GM18519 (cell line): ENCODE data around the gene CLTC.

ENCODE experiments used
- ATAC-seq: cut with Tn5 transposase; IDR thresholded peaks from one replicate; pipeline ENCODE4 v1.9.1; 2021; ENCODE audit warnings: mild to moderate bottlenecking, moderate library complexity; ENCODE audit not compliant: unreplicated experiment, low FRiP score

Gene CLTC

GRCh38 chr17:59676716-59677115 lies 57.0 kb downstream of the CLTC start:
- ATAC-seq = no peak

GRCh38 chr17:59678918-59679317 lies 59.2 kb downstream of the CLTC start:
- no peak for ATAC-seq

- no peak for ATAC-seq
Observed at GRCh38 chr17:59680314-59680713, 60.6 kb downstream of the CLTC start.

GRCh38 chr17:59683283-59683682 lies 63.6 kb downstream of the CLTC start:
- no peak for ATAC-seq

GRCh38 chr17:59684967-59685366 lies 65.3 kb downstream of the CLTC start:
- ATAC-seq = no peak

- no peak for ATAC-seq
Observed at GRCh38 chr17:59688008-59688407, 68.3 kb downstream of the CLTC start.

- ATAC-seq = no peak
Observed at GRCh38 chr17:59688496-59688895, 68.8 kb downstream of the CLTC start.

GRCh38 chr17:59693582-59693981 lies 73.9 kb downstream of the CLTC start:
- no peak for ATAC-seq

- ATAC-seq = no peak
Observed at GRCh38 chr17:59694344-59694743, 74.6 kb downstream of the CLTC start.

GRCh38 chr17:59695945-59696681 lies 76.4 kb downstream of the CLTC start:
- ATAC-seq = no peak

- no peak for ATAC-seq
Observed at GRCh38 chr17:59696682-59697277, 77.1 kb downstream of the CLTC start.

- no peak for ATAC-seq
Observed at GRCh38 chr17:59698143-59698542, 78.4 kb downstream of the CLTC start.

GRCh38 chr17:59699218-59699617 lies 79.5 kb downstream of the CLTC start:
- ATAC-seq = no peak

GRCh38 chr17:59699786-59700185 lies 80.1 kb downstream of the CLTC start:
- ATAC-seq = no peak

GRCh38 chr17:59702304-59702703 lies 82.6 kb downstream of the CLTC start:
- ATAC-seq = no peak

GRCh38 chr17:59707149-59707970 lies 87.7 kb downstream of the CLTC start, which contains the start of the genes PTRH2 and VMP1:
Gene PTRH2, minus strand, starts transcription at chr17:59707430. Its CDS starts 9,452 bp downstream, at chr17:59697978.
Gene VMP1, plus strand, starts transcription at chr17:59707654. Its CDS starts 23,793 bp downstream, at chr17:59731447.
- ATAC-seq = peak; percentile 84

- no peak for ATAC-seq
Observed at GRCh38 chr17:59707971-59708430, 88.3 kb downstream of the CLTC start.

- ATAC-seq = no peak
Observed at GRCh38 chr17:59711936-59712335, 92.2 kb downstream of the CLTC start.

GRCh38 chr17:59712862-59713261 lies 93.2 kb downstream of the CLTC start:
- no peak for ATAC-seq

- no peak for ATAC-seq
Observed at GRCh38 chr17:59714255-59714654, 94.6 kb downstream of the CLTC start.

- ATAC-seq = no peak
Observed at GRCh38 chr17:59716427-59716826, 96.7 kb downstream of the CLTC start.
